AG10803 (cell line): Measurements from ENCODE around the gene OR8D1.

Experiments used
- DNase-seq: peaks from one replicate; pipeline ENCODE4 v3.0.0; 2010; ENCODE audit warnings: low read depth
- H3K4me3 ChIP-seq: 2 replicates; pipeline ENCODE4 v1.5.1; 2011; ENCODE audit warnings: mild to moderate bottlenecking, low read length, control low read depth
- TF ChIP-seq, protein P1 (sequence below): conservative IDR thresholded peaks from 2 replicates; pipeline ENCODE4 v1.5.1; 2011; ENCODE audit warnings: mild to moderate bottlenecking, low read length, control low read depth, inconsistent platforms

The OR8D1 gene

DNA sequence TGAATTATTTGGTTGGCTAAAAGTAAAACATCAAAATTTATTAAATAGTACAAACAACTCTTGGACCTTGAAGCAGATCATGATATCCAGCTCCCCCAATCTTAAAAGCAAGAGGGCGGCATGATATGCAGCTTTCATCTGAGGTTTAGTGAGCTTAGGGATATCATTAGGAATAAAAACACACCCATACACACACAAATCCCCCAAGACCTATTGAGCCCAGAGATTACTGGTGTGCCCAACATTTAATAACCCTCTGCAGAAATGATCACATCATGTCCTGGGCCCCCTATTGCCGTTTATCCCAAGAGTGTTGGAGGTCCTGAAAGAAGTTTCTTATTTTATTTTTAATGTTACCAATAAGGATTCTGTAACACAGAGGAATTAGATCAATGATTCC is at the start of gene OR8D1:
OR8D1 (minus strand) TSS at position 101 of the 400 bp plus-strand sequence. CDS start 3,183 bp downstream, outside the sequence.
- DNase-seq = no peak
- TF ChIP-seq, protein P1, sequence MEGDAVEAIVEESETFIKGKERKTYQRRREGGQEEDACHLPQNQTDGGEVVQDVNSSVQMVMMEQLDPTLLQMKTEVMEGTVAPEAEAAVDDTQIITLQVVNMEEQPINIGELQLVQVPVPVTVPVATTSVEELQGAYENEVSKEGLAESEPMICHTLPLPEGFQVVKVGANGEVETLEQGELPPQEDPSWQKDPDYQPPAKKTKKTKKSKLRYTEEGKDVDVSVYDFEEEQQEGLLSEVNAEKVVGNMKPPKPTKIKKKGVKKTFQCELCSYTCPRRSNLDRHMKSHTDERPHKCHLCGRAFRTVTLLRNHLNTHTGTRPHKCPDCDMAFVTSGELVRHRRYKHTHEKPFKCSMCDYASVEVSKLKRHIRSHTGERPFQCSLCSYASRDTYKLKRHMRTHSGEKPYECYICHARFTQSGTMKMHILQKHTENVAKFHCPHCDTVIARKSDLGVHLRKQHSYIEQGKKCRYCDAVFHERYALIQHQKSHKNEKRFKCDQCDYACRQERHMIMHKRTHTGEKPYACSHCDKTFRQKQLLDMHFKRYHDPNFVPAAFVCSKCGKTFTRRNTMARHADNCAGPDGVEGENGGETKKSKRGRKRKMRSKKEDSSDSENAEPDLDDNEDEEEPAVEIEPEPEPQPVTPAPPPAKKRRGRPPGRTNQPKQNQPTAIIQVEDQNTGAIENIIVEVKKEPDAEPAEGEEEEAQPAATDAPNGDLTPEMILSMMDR = no peak

GRCh38 chr11:124359566-124359965 is 45.8 kb upstream of the OR8D1 start:
- no peak for DNase-seq
- TF ChIP-seq, protein P1 = no peak
- H3K4me3 ChIP-seq = no peak overlapping the region

More for the DNA sequence above, at the start of gene OR8D1:
- H3K4me3 ChIP-seq = no peak within 1 kb of the TSS

DNA sequence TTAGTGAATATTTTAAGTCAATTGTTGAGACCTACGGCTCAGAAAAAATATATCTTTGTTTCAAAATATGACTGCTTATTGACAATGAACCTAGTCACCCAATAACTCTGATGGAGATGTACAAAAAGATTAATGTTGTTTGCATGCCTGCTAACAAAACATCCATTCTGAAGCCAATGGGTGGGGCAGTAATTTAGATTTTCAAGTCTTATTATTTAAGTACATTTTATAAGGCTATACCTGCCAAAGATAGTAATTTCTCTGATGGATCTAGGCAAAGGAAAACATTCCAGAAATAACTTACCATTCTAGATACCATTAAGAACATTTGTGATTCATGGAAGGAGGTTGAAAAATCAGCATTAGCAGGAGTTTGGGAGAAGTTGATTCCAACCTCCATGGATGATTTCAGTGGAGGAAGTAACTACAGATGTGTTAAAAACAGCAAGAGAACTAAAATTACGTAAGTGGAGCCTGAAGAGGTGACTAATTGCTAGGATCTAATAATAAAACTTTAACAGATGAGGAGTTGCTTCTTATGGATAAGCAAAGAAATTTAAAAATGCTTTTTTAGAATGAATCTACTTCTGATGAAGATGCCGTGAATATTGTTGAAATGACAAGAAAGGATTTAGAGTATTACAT is 32.7 kb upstream of the OR8D1 start:
- DNase-seq = no peak
- H3K4me3 ChIP-seq = no peak overlapping the region
- TF ChIP-seq, protein P1 = no peak

DNA sequence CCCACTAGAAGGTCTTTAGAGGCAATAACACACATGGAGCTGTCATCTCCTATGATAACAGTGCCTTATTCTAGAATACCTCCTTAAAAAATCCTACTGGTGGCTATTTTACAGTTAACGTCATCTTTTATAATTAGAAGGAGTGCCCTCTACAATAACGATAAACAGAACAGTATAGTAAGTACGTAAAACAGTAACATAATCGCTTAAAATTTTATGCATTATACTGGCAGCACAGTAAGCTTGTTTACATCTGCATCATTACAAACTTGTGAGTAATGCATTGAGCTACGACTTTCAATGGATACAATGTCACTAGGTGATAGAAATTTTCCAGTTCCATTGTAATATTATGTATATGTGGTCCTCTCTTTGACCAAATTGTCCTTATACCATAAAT is 30.6 kb upstream of the OR8D1 start:
- no peak for DNase-seq
- H3K4me3 ChIP-seq = no peak overlapping the region
- TF ChIP-seq, protein P1 = no peak

- TF ChIP-seq, protein P1 = no peak
Observed at GRCh38 chr11:124340142-124340447, 26.3 kb upstream of the OR8D1 start.

GRCh38 chr11:124339396-124340141 is 25.8 kb upstream of the OR8D1 start:
- H3K4me3 ChIP-seq = no peak overlapping the region
- TF ChIP-seq, protein P1 = no peak
- no peak for DNase-seq

More at GRCh38 chr11:124340142-124340447, 26.3 kb upstream of the OR8D1 start:
- no peak for DNase-seq
- H3K4me3 ChIP-seq = no peak overlapping the region

- TF ChIP-seq, protein P1 = no peak
- no peak for DNase-seq
- H3K4me3 ChIP-seq = no peak overlapping the region
Observed at GRCh38 chr11:124331873-124332272, 18.1 kb upstream of the OR8D1 start.
